A673 (cell line): Measurements from ENCODE around the gene DNAI7.

Experiments
- EZH2 ChIP-seq: fragments of 200-600 bp; sonication (generic); IDR thresholded peaks from 2 replicates; pipeline ENCODE4 v1.6.1; 2017; ENCODE audit warnings: borderline replicate concordance, low read depth, mild to moderate bottlenecking, mixed read lengths, antibody characterized with exemption, low read length; ENCODE audit not compliant: poor library complexity, severe bottlenecking
- TF ChIP-seq, protein P1 (sequence below): fragments of 300-800, 200-600 bp; sonication (generic); conservative IDR thresholded peaks from 2 replicates; pipeline ENCODE4 v1.5.1; 2017; ENCODE audit warnings: low read depth, mild to moderate bottlenecking, antibody characterized with exemption, low read length, moderate library complexity, mixed read lengths

DNA sequence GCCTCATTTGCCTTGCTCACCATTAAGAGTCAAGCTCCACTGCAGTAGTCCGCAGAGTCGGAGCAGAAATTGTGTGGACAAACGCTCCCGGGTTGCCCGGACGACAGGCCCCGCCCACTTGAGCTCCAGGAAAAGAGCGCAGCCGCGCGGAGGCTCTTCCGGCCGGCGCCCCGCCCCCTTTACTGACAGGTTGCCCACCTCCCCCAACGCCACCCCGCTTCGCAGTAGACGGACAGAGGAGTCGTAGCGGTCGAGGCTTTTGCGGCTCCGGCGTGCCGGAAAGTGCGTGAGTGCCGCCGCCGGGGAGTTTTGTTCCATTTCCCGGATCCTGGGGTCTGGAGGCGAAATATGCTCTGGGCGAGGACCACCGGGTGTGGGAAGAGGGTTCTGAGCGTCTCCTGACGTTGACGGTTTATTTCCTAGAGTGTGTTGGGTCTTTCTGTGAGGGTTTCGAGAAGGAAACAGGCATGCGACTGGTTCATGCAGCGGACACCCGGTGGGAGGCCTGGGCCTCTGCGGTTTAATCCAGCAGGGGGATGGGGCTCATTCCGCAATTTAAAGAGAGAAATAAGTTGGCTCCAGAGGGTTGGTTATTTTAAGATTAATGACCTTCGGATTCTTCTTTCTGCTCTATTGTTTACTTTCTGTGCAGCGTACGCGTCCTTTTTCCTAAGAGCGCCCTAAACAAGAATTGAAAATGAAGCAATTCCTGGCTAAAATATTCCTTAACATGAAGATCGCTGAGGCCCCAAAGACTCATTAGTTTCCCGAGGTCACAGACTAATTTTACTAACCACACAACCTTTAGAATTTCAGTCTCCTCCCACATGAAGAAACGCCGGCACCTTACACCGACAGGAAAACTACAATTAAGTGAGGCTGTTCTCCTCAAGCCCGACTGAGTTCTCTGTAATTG, at the start of gene DNAI7, which contains the start of gene ETFRF1:
- TF ChIP-seq, protein P1, sequence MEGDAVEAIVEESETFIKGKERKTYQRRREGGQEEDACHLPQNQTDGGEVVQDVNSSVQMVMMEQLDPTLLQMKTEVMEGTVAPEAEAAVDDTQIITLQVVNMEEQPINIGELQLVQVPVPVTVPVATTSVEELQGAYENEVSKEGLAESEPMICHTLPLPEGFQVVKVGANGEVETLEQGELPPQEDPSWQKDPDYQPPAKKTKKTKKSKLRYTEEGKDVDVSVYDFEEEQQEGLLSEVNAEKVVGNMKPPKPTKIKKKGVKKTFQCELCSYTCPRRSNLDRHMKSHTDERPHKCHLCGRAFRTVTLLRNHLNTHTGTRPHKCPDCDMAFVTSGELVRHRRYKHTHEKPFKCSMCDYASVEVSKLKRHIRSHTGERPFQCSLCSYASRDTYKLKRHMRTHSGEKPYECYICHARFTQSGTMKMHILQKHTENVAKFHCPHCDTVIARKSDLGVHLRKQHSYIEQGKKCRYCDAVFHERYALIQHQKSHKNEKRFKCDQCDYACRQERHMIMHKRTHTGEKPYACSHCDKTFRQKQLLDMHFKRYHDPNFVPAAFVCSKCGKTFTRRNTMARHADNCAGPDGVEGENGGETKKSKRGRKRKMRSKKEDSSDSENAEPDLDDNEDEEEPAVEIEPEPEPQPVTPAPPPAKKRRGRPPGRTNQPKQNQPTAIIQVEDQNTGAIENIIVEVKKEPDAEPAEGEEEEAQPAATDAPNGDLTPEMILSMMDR: no peak; the same call in 1 of the 2 replicates
- TF ChIP-seq EZH2: no peak
